ENCODE measurements around the gene ADARB2. TPM values are rescaled to one million over a fixed set of nuclear protein-coding genes. Genes with fewer than 3 reads are reported as not detected.
"Not testable (repeated sequence)": the region's sequence is repeated elsewhere in the genome, so short reads cannot be mapped to it uniquely, and the experiment has no call there.

ADARB2 gene
- total and polyA plus RNA-seq, 4 donors: under 0.01 to 0.79 TPM; not detected in 2

GRCh38 chr10:1359626-1359955, 377.7 kb downstream of the ADARB2 start:
- Histone ChIP-seq H3K27me3 (ENCODE audit: control insufficient read depth in 1 of 2, insufficient read depth in 2 of 2, low read length in 1 of 2) (no peaks in the 10 kb centered on the region), H3K4me3 (ENCODE audit: low read length in 2 of 2) (no peak overlapping the region), H3K36me3 (ENCODE audit: control insufficient read depth in 1 of 2, insufficient read depth in 2 of 2, low read length in 1 of 2) (no peaks in the 10 kb centered on the region), H3K9me3 (ENCODE audit: control insufficient read depth, low read length) (no peaks in the 10 kb centered on the region), H3K4me1 (ENCODE audit: control insufficient read depth in 1 of 2, insufficient read depth in 2 of 2, low read length in 2 of 2) (no peaks in the 10 kb centered on the region), H3K27ac (ENCODE audit: low read depth in 1 of 2, low read length in 2 of 2) (no peak overlapping the region)
- 91 to 95% methylated on average over 12 of the region's 12 CpGs for WGBS, 2 donors
- intact Hi-C loops (cut with DNase I): no loop called here
- no peak for ATAC-seq (ENCODE audit: low FRiP score)
- no peak for DNase-seq

- WGBS, 2 donors: 91 to 92% methylated on average over 9 of the region's 9 CpGs
Measured at GRCh38 chr10:1358860-1359625, 378.3 kb downstream of the ADARB2 start.

GRCh38 chr10:1358147-1358546, 379.2 kb downstream of the ADARB2 start:
- DNase-seq: no peak

More at GRCh38 chr10:1358860-1359625, 378.3 kb downstream of the ADARB2 start:
- H3K4me1 ChIP-seq (ENCODE audit: control insufficient read depth in 1 of 2, insufficient read depth in 2 of 2, low read length in 2 of 2): no peaks in the 10 kb centered on the region
- H3K27me3 ChIP-seq (ENCODE audit: control insufficient read depth in 1 of 2, insufficient read depth in 2 of 2, low read length in 1 of 2): no peaks in the 10 kb centered on the region
- intact Hi-C loops (cut with DNase I): no loop called here
- no peak overlapping the region for H3K4me3 ChIP-seq (ENCODE audit: low read length in 2 of 2)
- H3K27ac ChIP-seq (ENCODE audit: low read depth in 1 of 2, low read length in 2 of 2): no peak overlapping the region
- ATAC-seq (ENCODE audit: low FRiP score): no peak
- no peaks in the 10 kb centered on the region for H3K9me3 ChIP-seq (ENCODE audit: control insufficient read depth, low read length)
- H3K36me3 ChIP-seq (ENCODE audit: control insufficient read depth in 1 of 2, insufficient read depth in 2 of 2, low read length in 1 of 2): no peaks in the 10 kb centered on the region
- no peak for DNase-seq

GRCh38 chr10:1356349-1356748, 381.0 kb downstream of the ADARB2 start:
- 81 to 83% methylated on average over 4 of the region's 4 CpGs for WGBS, 2 donors
- no peaks in the 10 kb centered on the region for H3K36me3 ChIP-seq (ENCODE audit: control insufficient read depth in 1 of 2, insufficient read depth in 2 of 2, low read length in 1 of 2)
- no peak for ATAC-seq (ENCODE audit: low FRiP score)
- no peaks in the 10 kb centered on the region for H3K9me3 ChIP-seq (ENCODE audit: control insufficient read depth, low read length)
- intact Hi-C loops (cut with DNase I): no loop called here
- no peak overlapping the region for H3K27ac ChIP-seq (ENCODE audit: low read depth in 1 of 2, low read length in 2 of 2)
- DNase-seq: no peak
- no peak overlapping the region for H3K4me3 ChIP-seq (ENCODE audit: low read length in 2 of 2)
- no peaks in the 10 kb centered on the region for H3K4me1 ChIP-seq (ENCODE audit: control insufficient read depth in 1 of 2, insufficient read depth in 2 of 2, low read length in 2 of 2)
- H3K27me3 ChIP-seq (ENCODE audit: control insufficient read depth in 1 of 2, insufficient read depth in 2 of 2, low read length in 1 of 2): no peaks in the 10 kb centered on the region

More at GRCh38 chr10:1358147-1358546, 379.2 kb downstream of the ADARB2 start:
- intact Hi-C loops (cut with DNase I): no loop called here
- Histone ChIP-seq H3K4me1 (ENCODE audit: control insufficient read depth in 1 of 2, insufficient read depth in 2 of 2, low read length in 2 of 2) (no peaks in the 10 kb centered on the region), H3K4me3 (ENCODE audit: low read length in 2 of 2) (no peak overlapping the region), H3K36me3 (ENCODE audit: control insufficient read depth in 1 of 2, insufficient read depth in 2 of 2, low read length in 1 of 2) (no peaks in the 10 kb centered on the region), H3K9me3 (ENCODE audit: control insufficient read depth, low read length) (no peaks in the 10 kb centered on the region), H3K27ac (ENCODE audit: low read depth in 1 of 2, low read length in 2 of 2) (no peak overlapping the region), H3K27me3 (ENCODE audit: control insufficient read depth in 1 of 2, insufficient read depth in 2 of 2, low read length in 1 of 2) (no peaks in the 10 kb centered on the region)
- WGBS, 2 donors: 92 to 97% methylated on average over 5 of the region's 5 CpGs
- no peak for ATAC-seq (ENCODE audit: low FRiP score)

GRCh38 chr10:1354809-1355710, 382.3 kb downstream of the ADARB2 start:
- DNase-seq (peak in 1 of 2 donors; percentile 49), ATAC-seq (ENCODE audit: low FRiP score) (no peak)
- no peaks in the 10 kb centered on the region for H3K36me3 ChIP-seq (ENCODE audit: control insufficient read depth in 1 of 2, insufficient read depth in 2 of 2, low read length in 1 of 2)
- WGBS, 2 donors: 74% methylated on average over 9 to 10 of the region's 10 CpGs
- H3K27ac ChIP-seq (ENCODE audit: low read depth in 1 of 2, low read length in 2 of 2): no peak overlapping the region
- no peak overlapping the region for H3K4me3 ChIP-seq (ENCODE audit: low read length in 2 of 2)
- H3K27me3 ChIP-seq (ENCODE audit: control insufficient read depth in 1 of 2, insufficient read depth in 2 of 2, low read length in 1 of 2): no peaks in the 10 kb centered on the region
- intact Hi-C loops (cut with DNase I): no loop called here
- H3K4me1 ChIP-seq (ENCODE audit: control insufficient read depth in 1 of 2, insufficient read depth in 2 of 2, low read length in 2 of 2): no peaks in the 10 kb centered on the region
- H3K9me3 ChIP-seq (ENCODE audit: control insufficient read depth, low read length): no peaks in the 10 kb centered on the region

GRCh38 chr10:1352296-1352695, 385.0 kb downstream of the ADARB2 start:
- H3K4me3 ChIP-seq (ENCODE audit: low read length in 2 of 2); H3K36me3 ChIP-seq (ENCODE audit: control insufficient read depth in 1 of 2, insufficient read depth in 2 of 2, low read length in 1 of 2); intact Hi-C loops (cut with DNase I); H3K9me3 ChIP-seq (ENCODE audit: control insufficient read depth, low read length); H3K4me1 ChIP-seq (ENCODE audit: control insufficient read depth in 1 of 2, insufficient read depth in 2 of 2, low read length in 2 of 2); DNase-seq; ATAC-seq (ENCODE audit: low FRiP score); H3K27me3 ChIP-seq (ENCODE audit: control insufficient read depth in 1 of 2, insufficient read depth in 2 of 2, low read length in 1 of 2); H3K27ac ChIP-seq (ENCODE audit: low read depth in 1 of 2, low read length in 2 of 2): not testable (repeated sequence)
- 92 to 93% methylated on average over 7 of the region's 7 CpGs for WGBS, 2 donors

GRCh38 chr10:1348773-1349050, 388.6 kb downstream of the ADARB2 start:
- Histone ChIP-seq H3K36me3 (ENCODE audit: control insufficient read depth in 1 of 2, insufficient read depth in 2 of 2, low read length in 1 of 2) (no peaks in the 10 kb centered on the region), H3K27ac (ENCODE audit: low read depth in 1 of 2, low read length in 2 of 2) (no peak overlapping the region), H3K4me3 (ENCODE audit: low read length in 2 of 2) (no peak overlapping the region), H3K9me3 (ENCODE audit: control insufficient read depth, low read length) (no peaks in the 10 kb centered on the region), H3K27me3 (ENCODE audit: control insufficient read depth in 1 of 2, insufficient read depth in 2 of 2, low read length in 1 of 2) (no peaks in the 10 kb centered on the region), H3K4me1 (ENCODE audit: control insufficient read depth in 1 of 2, insufficient read depth in 2 of 2, low read length in 2 of 2) (no peaks in the 10 kb centered on the region)
- WGBS, 2 donors: 83 to 87% methylated on average over 5 of the region's 5 CpGs
- ATAC-seq (ENCODE audit: low FRiP score) (no peak), DNase-seq (no peak)
- intact Hi-C loops (cut with DNase I): no loop called here

GRCh38 chr10:1347962-1348772, 389.2 kb downstream of the ADARB2 start:
- Histone ChIP-seq H3K4me1 (ENCODE audit: control insufficient read depth in 1 of 2, insufficient read depth in 2 of 2, low read length in 2 of 2) (no peaks in the 10 kb centered on the region), H3K27me3 (ENCODE audit: control insufficient read depth in 1 of 2, insufficient read depth in 2 of 2, low read length in 1 of 2) (no peaks in the 10 kb centered on the region), H3K36me3 (ENCODE audit: control insufficient read depth in 1 of 2, insufficient read depth in 2 of 2, low read length in 1 of 2) (no peaks in the 10 kb centered on the region), H3K27ac (ENCODE audit: low read depth in 1 of 2, low read length in 2 of 2) (no peak overlapping the region), H3K4me3 (ENCODE audit: low read length in 2 of 2) (no peak overlapping the region), H3K9me3 (ENCODE audit: control insufficient read depth, low read length) (no peaks in the 10 kb centered on the region)
- no peak for DNase-seq
- intact Hi-C loops (cut with DNase I): no loop called here
- 62 to 68% methylated on average over 16 to 17 of the region's 17 CpGs for WGBS, 2 donors
- peak; percentile 69 for ATAC-seq (ENCODE audit: low FRiP score)

Measured in aorta (tissue), 5 donors.